GM08714 (cell line): ENCODE results near the gene TSPAN9.

ENCODE experiments used
- H3K4me3 ChIP-seq: fragments of 200-500 bp; sonication (Bioruptor generic); 2 replicates; pipeline ENCODE4 v1.5.1; 2014; ENCODE audit warnings: mild to moderate bottlenecking, low read length, inconsistent platforms
- ZNF274 ChIP-seq: IDR thresholded peaks from 2 replicates; pipeline ENCODE4 v1.6.1; 2012; ENCODE audit warnings: mild to moderate bottlenecking, low read depth, low read length

The TSPAN9 gene

GRCh38 chr12:3081091-3081490, 3.9 kb downstream of the TSPAN9 start:
- no peak for TF ChIP-seq ZNF274
- no peak overlapping the region for H3K4me3 ChIP-seq

- no peak for TF ChIP-seq ZNF274
- no peak overlapping the region for H3K4me3 ChIP-seq
Measured at GRCh38 chr12:3081886-3082285, 4.7 kb downstream of the TSPAN9 start.

DNA sequence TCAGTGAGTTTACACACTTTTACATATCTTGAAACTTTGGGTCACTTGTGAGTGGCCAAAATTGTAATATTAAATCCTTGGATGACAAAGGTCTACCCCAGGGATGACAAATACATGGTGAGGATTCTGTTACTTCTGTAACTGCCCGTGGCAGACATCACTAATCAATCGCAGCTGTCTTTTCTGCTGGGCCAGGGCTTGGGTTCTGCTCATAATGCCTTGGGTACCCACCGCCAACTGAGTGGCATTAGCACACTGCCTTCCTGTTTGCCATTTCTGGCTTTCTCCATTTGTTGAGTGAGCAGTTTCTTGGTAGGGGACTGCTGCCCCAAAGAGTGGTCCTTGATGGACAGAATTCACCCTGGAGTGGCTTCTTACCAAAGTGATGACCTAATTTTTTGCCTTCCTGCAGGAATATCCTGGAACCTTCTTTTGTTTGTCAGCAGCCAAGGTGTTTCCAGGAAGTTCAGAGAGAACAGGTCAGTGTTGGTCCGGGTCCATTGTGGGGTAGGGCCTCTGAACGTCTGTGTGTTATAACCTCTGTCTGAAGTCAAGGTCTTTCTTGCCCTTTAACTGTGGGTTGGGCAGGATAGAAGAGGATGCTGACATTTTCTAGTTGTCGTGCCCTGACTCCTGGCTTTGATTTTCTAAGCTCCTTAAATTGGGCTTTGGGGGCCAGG, 6.2 kb downstream of the TSPAN9 start:
- no peak for TF ChIP-seq ZNF274

DNA sequence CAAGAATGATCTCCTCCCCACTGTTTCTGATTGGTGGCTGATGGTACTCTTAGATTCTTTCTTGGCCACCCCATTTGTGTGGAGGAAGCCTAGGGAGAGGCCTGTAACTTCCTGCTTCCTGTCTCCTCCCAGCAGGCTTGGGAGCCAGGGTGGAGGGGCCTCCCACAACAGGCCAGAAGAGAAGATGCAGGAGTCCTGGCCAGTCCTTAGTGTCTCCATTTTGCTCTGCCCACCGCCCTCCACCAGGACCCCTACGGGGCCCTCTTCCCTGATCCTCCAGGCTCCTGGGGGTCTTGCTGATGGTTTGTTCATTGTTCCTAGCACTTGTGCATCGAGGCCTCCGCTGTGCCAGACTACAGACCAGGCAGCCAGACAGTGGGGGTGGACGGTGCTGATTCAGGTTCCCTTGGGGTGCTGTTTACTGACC, 6.8 kb downstream of the TSPAN9 start:
- H3K4me3 ChIP-seq, result no peak overlapping the region
- no peak for TF ChIP-seq ZNF274

More for the DNA sequence above, 6.2 kb downstream of the TSPAN9 start:
- no peak overlapping the region for H3K4me3 ChIP-seq

DNA sequence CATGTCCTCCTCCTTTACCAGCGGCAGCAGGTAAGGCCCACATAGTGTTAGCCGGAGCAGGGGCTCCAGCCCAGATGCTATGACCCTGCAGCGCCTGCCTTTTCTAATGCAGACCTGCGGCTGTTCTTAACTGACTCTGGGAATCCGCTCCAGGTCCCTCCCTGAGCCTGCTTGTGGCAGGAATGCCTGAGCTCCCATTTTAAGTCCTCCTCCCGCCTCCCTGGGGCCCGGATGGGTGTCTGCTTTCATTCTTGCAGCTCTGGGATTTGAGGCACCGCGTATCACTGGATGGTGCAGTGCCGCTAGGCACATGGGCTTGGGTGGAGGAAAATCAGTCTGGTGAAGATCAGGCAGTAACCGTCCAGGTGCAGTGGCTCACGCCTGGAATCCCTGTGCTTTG, 7.6 kb downstream of the TSPAN9 start:
- H3K4me3 ChIP-seq, result no peak overlapping the region
- TF ChIP-seq ZNF274, result no peak

DNA sequence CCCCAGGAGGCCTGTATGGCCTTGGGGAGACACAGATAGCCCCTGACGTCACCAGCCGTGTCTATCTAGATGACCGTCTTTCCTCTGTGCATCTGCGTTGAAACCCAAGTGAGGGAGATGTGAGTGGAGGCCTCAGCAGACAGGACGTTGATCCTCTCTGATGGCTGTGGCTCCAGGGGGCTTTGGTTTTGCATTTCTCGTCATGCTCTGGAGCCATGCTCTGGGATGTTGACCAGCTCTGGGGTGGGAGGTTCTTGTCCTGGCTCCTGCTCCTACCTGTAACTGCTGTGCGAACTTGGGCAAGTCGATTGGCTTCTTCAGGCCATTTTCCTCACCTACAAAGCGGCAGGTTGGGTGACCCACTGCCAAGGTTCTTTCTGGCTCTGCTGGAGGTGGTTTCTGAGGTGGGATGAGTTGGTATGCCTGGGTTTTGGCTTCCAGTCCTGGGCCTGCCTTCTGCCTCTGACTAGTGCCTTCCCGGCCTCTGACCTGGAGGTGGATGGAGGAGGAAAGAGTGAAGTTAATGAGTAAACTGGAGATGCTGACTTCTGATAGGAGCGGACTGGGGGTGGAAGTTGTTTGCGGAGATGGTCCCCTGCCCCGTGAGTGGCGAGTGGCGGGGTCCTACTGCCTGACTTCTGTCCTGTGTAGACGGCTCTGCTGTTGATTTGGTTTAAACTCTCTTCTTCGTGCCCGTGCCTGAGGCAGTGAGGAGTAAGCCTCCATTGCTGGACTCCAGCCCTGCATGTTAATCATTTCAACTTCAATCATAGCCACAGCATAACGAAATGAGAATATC, 8.4 kb downstream of the TSPAN9 start:
- no peak overlapping the region for H3K4me3 ChIP-seq
- no peak for TF ChIP-seq ZNF274

- no peak overlapping the region for H3K4me3 ChIP-seq
- no peak for TF ChIP-seq ZNF274
Measured at GRCh38 chr12:3086211-3086610, 9.0 kb downstream of the TSPAN9 start.

DNA sequence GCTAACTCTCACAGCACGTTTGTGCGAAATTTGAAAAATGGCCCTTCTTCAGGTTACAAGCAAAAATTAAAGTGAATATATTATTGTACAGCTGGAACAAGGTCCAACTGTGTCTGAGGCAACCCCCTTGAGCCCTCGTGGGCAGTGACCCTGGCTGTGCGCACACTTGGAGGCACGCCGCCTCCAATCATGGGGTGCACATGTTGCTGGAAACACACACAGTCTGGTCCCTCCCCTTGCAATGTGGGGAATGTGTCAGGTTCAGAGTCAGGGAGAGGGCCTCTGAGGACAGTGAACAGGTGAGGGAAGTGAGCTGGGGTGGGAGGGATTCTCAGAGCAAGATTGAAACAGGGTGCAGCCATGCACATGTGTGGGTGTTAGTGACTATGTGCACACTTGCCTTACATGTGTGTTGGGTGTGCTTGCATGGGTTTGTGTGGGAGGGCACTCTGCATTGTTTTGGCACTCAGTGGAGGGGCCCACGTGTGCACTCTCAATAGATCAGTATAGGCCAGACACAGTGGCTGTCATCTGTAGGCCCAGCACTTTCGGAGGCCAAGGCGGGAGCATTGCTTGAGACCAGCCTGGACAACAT, 9.6 kb downstream of the TSPAN9 start:
- no peak for TF ChIP-seq ZNF274
- no peak overlapping the region for H3K4me3 ChIP-seq

DNA sequence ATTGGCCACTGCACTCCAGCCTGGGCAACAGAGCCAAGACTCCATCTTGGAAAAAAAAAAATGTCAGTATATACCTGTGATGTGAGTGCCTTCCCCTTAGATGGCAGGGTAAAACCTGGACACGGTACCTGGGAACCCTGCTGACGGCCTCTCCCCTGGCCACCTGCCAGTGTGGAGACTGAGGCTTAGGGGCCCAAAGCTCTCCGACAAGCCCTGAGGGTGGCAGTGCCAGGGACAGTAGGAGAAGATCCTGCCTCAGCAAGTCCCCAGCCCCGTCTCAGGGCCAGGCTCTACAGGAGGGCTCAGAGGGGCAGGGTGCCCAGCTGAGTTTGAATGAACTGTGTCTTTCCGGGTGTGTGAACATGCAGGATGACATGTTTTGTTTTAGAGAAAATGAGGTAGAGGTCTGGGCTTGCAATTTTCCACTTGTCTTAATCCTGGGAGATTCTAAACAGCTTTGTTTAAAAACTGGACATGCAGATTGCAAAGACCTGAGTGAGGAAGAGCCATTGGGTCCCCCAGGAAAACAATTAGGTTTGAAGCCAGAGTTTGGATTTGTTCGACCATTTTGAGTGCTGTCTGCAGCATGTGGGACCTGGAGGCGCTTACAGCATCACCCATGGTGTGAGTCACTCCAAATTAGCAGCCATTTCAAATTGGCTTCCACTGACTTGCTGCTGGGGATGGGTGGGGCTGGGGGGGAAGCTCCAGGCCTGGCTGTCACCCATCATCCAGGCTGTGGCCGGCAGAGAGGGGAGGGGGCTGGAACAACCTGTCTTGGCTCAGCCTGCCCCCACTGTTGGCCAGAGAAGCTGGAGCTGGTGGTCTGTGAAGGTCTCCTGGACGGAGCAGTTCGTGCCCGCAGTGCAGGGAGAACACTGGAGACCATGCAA, 10.8 kb downstream of the TSPAN9 start:
- H3K4me3 ChIP-seq, result no peak overlapping the region
- TF ChIP-seq ZNF274, result no peak

- H3K4me3 ChIP-seq, result no peak overlapping the region
- no peak for TF ChIP-seq ZNF274
Measured at GRCh38 chr12:3089588-3089987, 12.4 kb downstream of the TSPAN9 start.

- TF ChIP-seq ZNF274, result no peak
- no peak overlapping the region for H3K4me3 ChIP-seq
Measured at GRCh38 chr12:3090240-3091037, 13.3 kb downstream of the TSPAN9 start.

DNA sequence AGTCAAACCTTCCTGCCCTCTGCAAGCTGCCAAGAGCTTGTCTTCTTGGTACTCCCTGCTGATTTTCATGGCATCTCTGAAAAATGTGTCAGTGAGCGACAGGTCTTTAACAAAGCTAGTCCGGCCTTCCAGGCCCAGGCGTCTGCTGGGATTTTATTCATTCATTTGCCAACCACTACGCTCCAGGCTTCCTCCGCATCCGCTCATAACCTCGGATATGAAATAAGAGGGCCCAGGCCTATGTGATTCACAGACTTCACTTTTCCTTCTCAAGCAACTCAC, 13.8 kb downstream of the TSPAN9 start:
- no peak for TF ChIP-seq ZNF274
- H3K4me3 ChIP-seq, result no peak overlapping the region

DNA sequence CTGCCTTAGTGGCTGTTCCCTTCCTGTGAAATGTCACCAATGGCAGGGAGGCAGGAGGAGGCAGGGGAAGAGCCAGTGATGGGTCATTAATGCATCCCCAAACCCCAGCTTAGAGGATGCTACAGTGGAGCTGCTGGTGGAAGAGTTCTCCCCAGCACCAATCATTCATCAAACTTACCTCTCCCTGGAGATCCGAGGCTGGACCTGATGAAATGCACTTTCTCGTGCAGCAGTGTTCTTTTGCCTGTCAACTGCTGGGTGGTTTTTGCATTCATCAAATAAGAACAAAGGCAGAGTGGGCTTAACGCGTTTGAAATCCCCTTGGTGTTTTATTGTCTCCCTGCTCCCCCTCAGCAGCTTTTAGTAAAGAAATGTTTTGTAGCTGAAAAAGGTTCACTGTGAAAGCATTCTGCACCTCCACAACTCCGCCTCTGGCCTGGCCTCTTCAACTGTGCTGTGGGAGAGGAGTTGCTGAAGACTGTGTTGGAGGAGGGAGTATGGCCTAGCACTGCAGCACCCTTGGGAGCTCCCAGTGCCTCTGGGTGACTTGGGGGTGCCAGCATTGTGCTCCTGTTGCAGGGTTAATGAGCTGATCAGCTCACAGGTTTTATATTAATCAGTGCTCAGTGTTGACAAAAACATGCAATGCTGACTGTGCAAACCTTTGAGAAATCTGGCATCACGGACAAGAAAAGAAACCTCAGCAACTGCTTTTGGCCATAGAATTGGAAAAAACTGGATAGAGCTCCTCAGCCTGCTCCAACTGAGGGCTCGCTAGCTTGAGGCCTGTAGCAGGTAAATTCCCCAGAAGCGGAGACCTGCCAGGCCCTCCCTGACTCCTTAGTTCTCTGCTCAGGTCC, 14.4 kb downstream of the TSPAN9 start:
- H3K4me3 ChIP-seq, result no peak overlapping the region
- no peak for TF ChIP-seq ZNF274
